Mesothelial cell of epicardium (in vitro differentiated cells): Measurements from ENCODE around the gene COPB2. TPM values are rescaled to one million over a fixed set of nuclear protein-coding genes. Genes with fewer than 3 reads are reported as not detected.

Experiments
- DNase-seq, 2 experiments: peaks; one replicate each; pipeline ENCODE4 v3.0.0; 2021; ENCODE audit warnings: low spot score in 2 of 2; ENCODE audit not compliant: unreplicated experiment in 2 of 2
- H3K27ac Mint-ChIP-seq: 2 replicates; pipeline ENCODE4 v1.8.0; 2021; ENCODE audit warnings: mixed read lengths
- H3K27me3 Mint-ChIP-seq: 2 replicates; pipeline ENCODE4 v1.8.0; 2021; ENCODE audit warnings: low read depth, mixed read lengths
- H3K36me3 Mint-ChIP-seq: 2 replicates; pipeline ENCODE4 v1.8.0; 2021; ENCODE audit warnings: mixed read lengths
- H3K4me1 Mint-ChIP-seq: 2 replicates; pipeline ENCODE4 v1.8.0; 2021; ENCODE audit warnings: mixed read lengths
- H3K4me3 Mint-ChIP-seq: 2 replicates; pipeline ENCODE4 v1.8.0; 2021; ENCODE audit warnings: mild to moderate bottlenecking, moderate library complexity, mixed read lengths
- H3K9me3 Mint-ChIP-seq: 2 replicates; pipeline ENCODE4 v1.8.0; 2021; ENCODE audit warnings: mixed read lengths
- total RNA-seq: library from RNA; stranded (reverse); gene quantifications from 3 replicates; pipeline ENCODE4 v1.2.1, GENCODE V29; 2021
- TF ChIP-seq, protein P1 (sequence below): fragments of 200-600 bp; sonication (generic); IDR thresholded peaks from one replicate; pipeline ENCODE4 v1.5.0; 2021; ENCODE audit warnings: antibody characterized with exemption; ENCODE audit not compliant: unreplicated experiment

Gene COPB2
- total RNA-seq, 1 donor from 2014 or later, result 130 TPM

GRCh38 chr3:139309880-139310279 is 79.6 kb downstream of the COPB2 start:
- Mint-ChIP-seq H3K4me3 (no peak overlapping the region), H3K27me3 (peaks cover 11% of the 10 kb centered on the region), H3K4me1 (peaks cover 11% of the 10 kb centered on the region), H3K9me3 (no peaks in the 10 kb centered on the region), H3K36me3 (no peaks in the 10 kb centered on the region), H3K27ac (no peak overlapping the region)
- no peak for DNase-seq
- TF ChIP-seq, protein P1, sequence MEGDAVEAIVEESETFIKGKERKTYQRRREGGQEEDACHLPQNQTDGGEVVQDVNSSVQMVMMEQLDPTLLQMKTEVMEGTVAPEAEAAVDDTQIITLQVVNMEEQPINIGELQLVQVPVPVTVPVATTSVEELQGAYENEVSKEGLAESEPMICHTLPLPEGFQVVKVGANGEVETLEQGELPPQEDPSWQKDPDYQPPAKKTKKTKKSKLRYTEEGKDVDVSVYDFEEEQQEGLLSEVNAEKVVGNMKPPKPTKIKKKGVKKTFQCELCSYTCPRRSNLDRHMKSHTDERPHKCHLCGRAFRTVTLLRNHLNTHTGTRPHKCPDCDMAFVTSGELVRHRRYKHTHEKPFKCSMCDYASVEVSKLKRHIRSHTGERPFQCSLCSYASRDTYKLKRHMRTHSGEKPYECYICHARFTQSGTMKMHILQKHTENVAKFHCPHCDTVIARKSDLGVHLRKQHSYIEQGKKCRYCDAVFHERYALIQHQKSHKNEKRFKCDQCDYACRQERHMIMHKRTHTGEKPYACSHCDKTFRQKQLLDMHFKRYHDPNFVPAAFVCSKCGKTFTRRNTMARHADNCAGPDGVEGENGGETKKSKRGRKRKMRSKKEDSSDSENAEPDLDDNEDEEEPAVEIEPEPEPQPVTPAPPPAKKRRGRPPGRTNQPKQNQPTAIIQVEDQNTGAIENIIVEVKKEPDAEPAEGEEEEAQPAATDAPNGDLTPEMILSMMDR, result no peak

GRCh38 chr3:139309061-139309591 is 80.3 kb downstream of the COPB2 start:
- Mint-ChIP-seq H3K27me3 (peaks cover 7% of the 10 kb centered on the region), H3K9me3 (no peaks in the 10 kb centered on the region), H3K4me1 (peaks cover 11% of the 10 kb centered on the region), H3K36me3 (no peaks in the 10 kb centered on the region), H3K27ac (no peak overlapping the region), H3K4me3 (no peak overlapping the region)
- no peak for DNase-seq
- TF ChIP-seq, protein P1, result no peak

- no peak overlapping the region for H3K27ac Mint-ChIP-seq
- H3K36me3 Mint-ChIP-seq, result no peaks in the 10 kb centered on the region
- TF ChIP-seq, protein P1, result no peak
- H3K27me3 Mint-ChIP-seq, result peaks cover 2% of the 10 kb centered on the region
- no peak for DNase-seq
- H3K9me3 Mint-ChIP-seq, result no peaks in the 10 kb centered on the region
- no peak overlapping the region for H3K4me3 Mint-ChIP-seq
- peaks cover 11% of the 10 kb centered on the region for H3K4me1 Mint-ChIP-seq
Observed at GRCh38 chr3:139308560-139308959, 80.9 kb downstream of the COPB2 start.

- H3K27me3 Mint-ChIP-seq, result no peaks in the 10 kb centered on the region
- H3K9me3 Mint-ChIP-seq, result no peaks in the 10 kb centered on the region
- no peaks in the 10 kb centered on the region for H3K36me3 Mint-ChIP-seq
- TF ChIP-seq, protein P1, result no peak
- H3K4me3 Mint-ChIP-seq, result no peak overlapping the region
- no peak for DNase-seq
- H3K27ac Mint-ChIP-seq, result no peak overlapping the region
- peaks cover 11% of the 10 kb centered on the region for H3K4me1 Mint-ChIP-seq
Observed at GRCh38 chr3:139307601-139308555, 81.6 kb downstream of the COPB2 start.

Other genes with a start within 250 kb of the COPB2 start
- 34.2 to 36.3 TPM (median 34.6 TPM) in 3 replicates for gene MRPS22, start 45.6 kb downstream of the COPB2 start, total RNA-seq
- not detected in 3 replicates for gene RBP2, start 86.9 kb upstream of the COPB2 start, total RNA-seq
- gene RBP1, start 150.1 kb upstream of the COPB2 start, total RNA-seq, result 683 to 700 TPM (median 691 TPM) in 3 replicates